ENCODE results near the gene CDKL2. TPM values are rescaled to one million over a fixed set of nuclear protein-coding genes. Genes with fewer than 3 reads are reported as not detected.
A peak's percentile ranks its signal among the peaks of the same experiment; 100 is the strongest.

CDKL2 gene
- 1 to 10 TPM in 1 of 2 donors, not detected in 1; 2.7 TPM for total RNA-seq

GRCh38 chr4:75630174-75630936, at the start of gene CDKL2:
CDKL2 (minus strand) TSS chr4:75630528; CDS start chr4:75625988, 4,540 bp downstream.
- DNase-seq (ENCODE audit: low spot score) = peak; percentile 61
- TF ChIP-seq POLR2A (IDR thresholded peaks at IDR 0.05) = no peak
- no peak for TF ChIP-seq CTCF (IDR thresholded peaks at IDR 0.05)
- TF ChIP-seq POLR2AphosphoS5 (IDR thresholded peaks at IDR 0.05) = peak; percentile 50
- peak within 1 kb of the TSS; percentile 33 to 40 for H3K4me3 ChIP-seq
- 2% methylated on average over 57 of the region's 57 CpGs for WGBS
- H3K36me3 ChIP-seq = no peaks in the 10 kb centered on the region
- H3K4me1 ChIP-seq (replicated peaks) = no peaks in the 10 kb centered on the region
- intact Hi-C loops (cut with DNase I) = loop anchor here (5.0 kb wide), 1 partner anchor 97 kb away; no protein-coding TSS in a partner anchor
- H3K9me3 ChIP-seq = no peaks in the 10 kb centered on the region
- no peak within 1 kb of the TSS for H3K27ac ChIP-seq
- H3K27me3 ChIP-seq (replicated peaks; ENCODE audit: insufficient read depth) = no peaks in the 10 kb centered on the region

- Histone ChIP-seq H3K4me1 (replicated peaks) (no peaks in the 10 kb centered on the region), H3K27me3 (replicated peaks; ENCODE audit: insufficient read depth) (no peaks in the 10 kb centered on the region), H3K9me3 (no peaks in the 10 kb centered on the region), H3K4me3 (no peak overlapping the region), H3K27ac (no peak overlapping the region), H3K36me3 (no peaks in the 10 kb centered on the region)
- no peak for DNase-seq (ENCODE audit: low spot score)
- TF ChIP-seq CTCF (IDR thresholded peaks at IDR 0.05) (no peak), POLR2AphosphoS5 (IDR thresholded peaks at IDR 0.05) (no peak), POLR2A (IDR thresholded peaks at IDR 0.05) (no peak)
- intact Hi-C loops (cut with DNase I) = loop anchor here (10.0 kb wide), 1 partner anchor 166 kb away; no protein-coding TSS in a partner anchor
Observed at GRCh38 chr4:75678965-75679364, 48.6 kb upstream of the CDKL2 start.

- no peak for DNase-seq (ENCODE audit: low spot score)
- no peak overlapping the region for H3K27ac ChIP-seq
- H3K36me3 ChIP-seq = no peaks in the 10 kb centered on the region
- H3K27me3 ChIP-seq (replicated peaks; ENCODE audit: insufficient read depth) = no peaks in the 10 kb centered on the region
- intact Hi-C loops (cut with DNase I) = loop anchor here (10.0 kb wide), 1 partner anchor 166 kb away; no protein-coding TSS in a partner anchor
- no peak overlapping the region for H3K4me3 ChIP-seq
- TF ChIP-seq POLR2AphosphoS5 (IDR thresholded peaks at IDR 0.05) = no peak
- TF ChIP-seq CTCF (IDR thresholded peaks at IDR 0.05) = no peak
- TF ChIP-seq POLR2A (IDR thresholded peaks at IDR 0.05) = no peak
- no peaks in the 10 kb centered on the region for H3K4me1 ChIP-seq (replicated peaks)
- no peaks in the 10 kb centered on the region for H3K9me3 ChIP-seq
Observed at GRCh38 chr4:75678473-75678872, 48.1 kb upstream of the CDKL2 start.

GRCh38 chr4:75675004-75675531, 44.7 kb upstream of the CDKL2 start:
- no peaks in the 10 kb centered on the region for H3K9me3 ChIP-seq
- no peaks in the 10 kb centered on the region for H3K36me3 ChIP-seq
- WGBS = 96% methylated on average over 11 of the region's 11 CpGs
- TF ChIP-seq POLR2AphosphoS5 (IDR thresholded peaks at IDR 0.05) = no peak
- TF ChIP-seq CTCF (IDR thresholded peaks at IDR 0.05) = no peak
- no peak for TF ChIP-seq POLR2A (IDR thresholded peaks at IDR 0.05)
- intact Hi-C loops (cut with DNase I) = loop anchor here (10.0 kb wide), 1 partner anchor 170 kb away; no protein-coding TSS in a partner anchor
- no peak for DNase-seq (ENCODE audit: low spot score)
- H3K4me3 ChIP-seq = no peak overlapping the region
- no peaks in the 10 kb centered on the region for H3K27me3 ChIP-seq (replicated peaks; ENCODE audit: insufficient read depth)
- no peaks in the 10 kb centered on the region for H3K4me1 ChIP-seq (replicated peaks)
- no peak overlapping the region for H3K27ac ChIP-seq

Measured in prostate gland (tissue), 2 donors.